MCF 10A (cell line): ENCODE measurements around the gene DPY30. TPM values are rescaled to one million over a fixed set of nuclear protein-coding genes. Genes with fewer than 3 reads are reported as not detected.

Experiments used
- BruUV-seq: library from RNA; stranded (reverse); fragments of 400-500 nt; replicated peaks from 2 replicates; lab custom pipeline; 2021; lab: Mats Ljungman, UMichigan
- CTCF ChIA-PET: fragments of 300-600 bp; sonication (Branson Sonifier 250); formaldehyde crosslinking; extraction: SDS; loops from one replicate; lab custom pipeline; 2021; ENCODE audit warnings: antibody characterized with exemption, inconsistent platforms; lab: Yijun Ruan, JAX
- POLR2A ChIA-PET: fragments of 300-600, 350-650 bp; sonication (Branson Sonifier 250); formaldehyde crosslinking; extraction: SDS; loops from one replicate; lab custom pipeline; 2020; ENCODE audit warnings: antibody characterized with exemption, inconsistent platforms; lab: Yijun Ruan, JAX
- DNase-seq: peaks from one replicate; pipeline ENCODE4 v3.0.0-alpha.2; 2018; ENCODE audit not compliant: unreplicated experiment
- H3K27ac Mint-ChIP-seq: one replicate; pipeline ENCODE4 v1.8.0; 2022; ENCODE audit warnings: mild to moderate bottlenecking, low read depth, mixed read lengths; ENCODE audit not compliant: unreplicated experiment
- H3K27me3 Mint-ChIP-seq: one replicate; pipeline ENCODE4 v1.8.0; 2022; ENCODE audit warnings: mixed read lengths; ENCODE audit not compliant: insufficient read depth, unreplicated experiment
- H3K36me3 Mint-ChIP-seq: one replicate; pipeline ENCODE4 v1.8.0; 2022; ENCODE audit warnings: mild to moderate bottlenecking, moderate library complexity, mixed read lengths; ENCODE audit not compliant: insufficient read depth, unreplicated experiment
- H3K4me1 Mint-ChIP-seq: one replicate; pipeline ENCODE4 v1.8.0; 2022; ENCODE audit warnings: mixed read lengths; ENCODE audit not compliant: insufficient read depth, unreplicated experiment
- H3K4me3 Mint-ChIP-seq: one replicate; pipeline ENCODE4 v1.8.0; 2022; ENCODE audit warnings: mild to moderate bottlenecking, moderate library complexity, mixed read lengths; ENCODE audit not compliant: unreplicated experiment
- H3K9me3 Mint-ChIP-seq: one replicate; pipeline ENCODE4 v1.8.0; 2022; ENCODE audit warnings: mixed read lengths; ENCODE audit not compliant: unreplicated experiment
- intact Hi-C: fragments of 100-400 bp; cut with micrococcal nuclease; formaldehyde crosslinking; loops from 2 replicates; pipeline ENCODE4 v1.14.1; 2022
- total RNA-seq: library from RNA; stranded (reverse); gene quantifications from 2 replicates; pipeline ENCODE4 v1.2.3, GENCODE V29; 2022
- TF ChIP-seq, protein P1 (sequence below): fragments of 200-600 bp; IDR thresholded peaks from one replicate; pipeline ENCODE4 v1.8.0; 2022; ENCODE audit warnings: antibody characterized with exemption, mild to moderate bottlenecking; ENCODE audit not compliant: unreplicated experiment

The DPY30 gene
- total RNA-seq, 1 experiment from 2014 or later: 54.7 TPM

DNA sequence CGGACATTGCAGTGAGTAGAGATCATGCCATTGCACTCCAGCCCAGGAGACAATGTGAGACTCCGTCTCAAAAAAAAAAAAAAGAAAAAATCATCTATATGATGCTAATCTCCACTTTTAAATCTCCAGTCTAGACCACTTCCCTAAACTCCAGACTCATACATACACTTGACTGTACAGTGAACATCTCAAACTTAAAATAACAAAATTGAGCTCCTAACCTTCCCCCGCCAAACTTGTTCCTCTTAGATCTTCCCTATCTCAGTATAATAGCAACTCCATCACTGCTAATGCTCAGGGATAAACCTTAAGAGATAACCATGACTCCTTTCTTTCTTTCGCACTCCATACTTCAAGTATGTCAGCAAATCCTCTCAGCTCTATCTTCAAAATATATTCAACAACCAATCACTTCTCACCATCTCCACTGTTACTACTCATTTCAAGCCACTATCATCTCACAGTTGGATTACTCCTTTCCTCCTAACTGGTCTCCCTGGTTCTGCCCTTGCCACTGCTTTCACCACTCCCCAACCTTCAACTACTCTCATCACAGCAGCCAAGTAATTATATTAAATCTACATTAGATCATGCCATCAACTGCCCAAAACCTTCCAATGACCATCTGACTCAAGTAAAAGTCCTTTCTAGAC, 40.7 kb downstream of the DPY30 start:
- BruUV-seq: no TSS peak
- intact Hi-C loops: no loop called here
- no peak for DNase-seq
- Mint-ChIP-seq H3K4me3 (no peak overlapping the region), H3K4me1 (peaks cover 24% of the 10 kb centered on the region), H3K27me3 (no peaks in the 10 kb centered on the region), H3K36me3 (peaks cover 7% of the 10 kb centered on the region), H3K9me3 (peaks cover 7% of the 10 kb centered on the region), H3K27ac (peak overlapping the region; percentile 1)
- ChIA-PET CTCF (interaction anchor here (0.5 to 0.6 kb wide), 2 partner anchors 1713 to 1882 kb away, joined by 3 to 4 read pairs; no protein-coding TSS in a partner anchor), POLR2A (interaction anchor here (0.7 to 2.2 kb wide), 4 partner anchors 10 to 64 kb away, joined by 3 to 7 read pairs (median 6); partner anchors contain the start of gene SPAST)
- TF ChIP-seq, protein P1, sequence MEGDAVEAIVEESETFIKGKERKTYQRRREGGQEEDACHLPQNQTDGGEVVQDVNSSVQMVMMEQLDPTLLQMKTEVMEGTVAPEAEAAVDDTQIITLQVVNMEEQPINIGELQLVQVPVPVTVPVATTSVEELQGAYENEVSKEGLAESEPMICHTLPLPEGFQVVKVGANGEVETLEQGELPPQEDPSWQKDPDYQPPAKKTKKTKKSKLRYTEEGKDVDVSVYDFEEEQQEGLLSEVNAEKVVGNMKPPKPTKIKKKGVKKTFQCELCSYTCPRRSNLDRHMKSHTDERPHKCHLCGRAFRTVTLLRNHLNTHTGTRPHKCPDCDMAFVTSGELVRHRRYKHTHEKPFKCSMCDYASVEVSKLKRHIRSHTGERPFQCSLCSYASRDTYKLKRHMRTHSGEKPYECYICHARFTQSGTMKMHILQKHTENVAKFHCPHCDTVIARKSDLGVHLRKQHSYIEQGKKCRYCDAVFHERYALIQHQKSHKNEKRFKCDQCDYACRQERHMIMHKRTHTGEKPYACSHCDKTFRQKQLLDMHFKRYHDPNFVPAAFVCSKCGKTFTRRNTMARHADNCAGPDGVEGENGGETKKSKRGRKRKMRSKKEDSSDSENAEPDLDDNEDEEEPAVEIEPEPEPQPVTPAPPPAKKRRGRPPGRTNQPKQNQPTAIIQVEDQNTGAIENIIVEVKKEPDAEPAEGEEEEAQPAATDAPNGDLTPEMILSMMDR: no peak

GRCh38 chr2:31997653-31998052, 42.0 kb downstream of the DPY30 start:
- Mint-ChIP-seq H3K9me3 (peaks cover 7% of the 10 kb centered on the region), H3K36me3 (peaks cover 11% of the 10 kb centered on the region), H3K4me1 (peaks cover 24% of the 10 kb centered on the region), H3K27ac (peak overlapping the region; percentile 0), H3K4me3 (no peak overlapping the region), H3K27me3 (no peaks in the 10 kb centered on the region)
- ChIA-PET CTCF (interaction anchor here (1.4 kb wide), 1 partner anchor 11 kb away, joined by 5 read pairs; no protein-coding TSS in a partner anchor), POLR2A (interaction anchor here (1.8 to 2.2 kb wide), 3 partner anchors 9 to 11 kb away, joined by 5 to 7 read pairs (median 6); no protein-coding TSS in a partner anchor)
- TF ChIP-seq, protein P1: no peak
- no TSS peak for BruUV-seq
- intact Hi-C loops: no loop called here
- DNase-seq: no peak

DNA sequence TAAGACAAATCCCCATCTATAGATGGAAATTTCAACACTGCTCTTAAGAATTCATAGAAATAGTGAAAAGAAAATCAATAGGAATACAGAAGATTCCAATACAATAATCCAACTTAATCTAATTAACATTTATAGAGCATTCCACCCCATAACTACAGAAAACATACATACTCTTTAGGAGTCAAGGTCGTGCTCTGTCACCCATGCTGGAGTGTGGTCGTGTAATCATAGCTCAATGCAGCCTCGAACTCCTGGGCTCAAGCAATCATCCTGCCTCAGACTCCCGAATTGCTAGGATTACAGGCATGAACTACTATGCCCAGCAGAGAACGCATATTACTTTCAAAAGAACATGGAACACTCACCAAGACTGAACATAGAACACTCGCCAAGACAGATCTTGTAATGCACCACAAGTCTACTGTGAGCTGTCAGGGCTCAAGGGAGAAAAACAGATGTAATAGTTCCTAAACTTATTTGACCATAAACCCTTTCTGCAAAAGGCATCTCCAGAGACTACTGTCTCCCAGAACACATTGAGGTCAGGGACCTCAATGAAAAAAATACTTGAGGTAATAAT, 42.9 kb downstream of the DPY30 start:
- Mint-ChIP-seq H3K36me3 (peaks cover 16% of the 10 kb centered on the region), H3K27ac (peak overlapping the region; percentile 0), H3K4me1 (peaks cover 24% of the 10 kb centered on the region), H3K27me3 (no peaks in the 10 kb centered on the region), H3K9me3 (peaks cover 7% of the 10 kb centered on the region), H3K4me3 (no peak overlapping the region)
- DNase-seq: no peak
- intact Hi-C loops: no loop called here
- TF ChIP-seq, protein P1: no peak
- ChIA-PET CTCF (interaction anchor here (1.4 kb wide), 1 partner anchor 12 kb away, joined by 5 read pairs; no protein-coding TSS in a partner anchor), POLR2A (no interaction called here)
- BruUV-seq: no TSS peak

GRCh38 chr2:31992934-31993333, 46.7 kb downstream of the DPY30 start:
- Mint-ChIP-seq H3K9me3 (peaks cover 7% of the 10 kb centered on the region), H3K4me3 (no peak overlapping the region), H3K4me1 (peaks cover 23% of the 10 kb centered on the region), H3K36me3 (peaks cover 9% of the 10 kb centered on the region), H3K27me3 (no peaks in the 10 kb centered on the region), H3K27ac (no peak overlapping the region)
- POLR2A ChIA-PET: interaction anchor here (0.8 to 1.3 kb wide), 2 partner anchors 10 to 16 kb away, joined by 3 read pairs; no protein-coding TSS in a partner anchor
- TF ChIP-seq, protein P1: no peak
- intact Hi-C loops: no loop called here
- DNase-seq: no peak
- BruUV-seq: no TSS peak
- CTCF ChIA-PET: no interaction called here
